Measurements from ENCODE around the gene FBXO48. TPM values are rescaled to one million over a fixed set of nuclear protein-coding genes. Genes with fewer than 3 reads are reported as not detected.

FBXO48 gene
- total RNA-seq, 1 donor from 2014 or later = 0.81 TPM

DNA sequence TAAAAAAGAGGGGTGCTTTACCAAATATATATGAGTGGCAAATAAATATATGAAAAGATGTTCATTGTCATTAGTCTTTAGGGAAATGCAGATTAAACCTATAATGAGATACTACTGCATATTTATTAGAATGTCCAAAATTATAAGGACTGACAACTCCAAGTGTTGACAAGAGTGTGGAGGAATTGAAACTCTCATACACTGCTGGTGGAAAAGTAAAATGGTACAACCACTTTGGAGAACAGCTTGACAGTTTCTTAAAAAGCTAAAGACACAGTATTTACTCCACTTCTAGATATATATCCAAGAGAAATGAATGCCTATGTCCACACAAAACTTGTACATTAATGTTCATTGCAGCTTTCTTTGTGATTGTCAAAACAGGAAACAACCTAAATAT is 51.6 kb downstream of the FBXO48 start:
- H3K9me3 Mint-ChIP-seq (ENCODE audit: unreplicated experiment) = peaks cover 2% of the 10 kb centered on the region
- TF ChIP-seq, protein P1, sequence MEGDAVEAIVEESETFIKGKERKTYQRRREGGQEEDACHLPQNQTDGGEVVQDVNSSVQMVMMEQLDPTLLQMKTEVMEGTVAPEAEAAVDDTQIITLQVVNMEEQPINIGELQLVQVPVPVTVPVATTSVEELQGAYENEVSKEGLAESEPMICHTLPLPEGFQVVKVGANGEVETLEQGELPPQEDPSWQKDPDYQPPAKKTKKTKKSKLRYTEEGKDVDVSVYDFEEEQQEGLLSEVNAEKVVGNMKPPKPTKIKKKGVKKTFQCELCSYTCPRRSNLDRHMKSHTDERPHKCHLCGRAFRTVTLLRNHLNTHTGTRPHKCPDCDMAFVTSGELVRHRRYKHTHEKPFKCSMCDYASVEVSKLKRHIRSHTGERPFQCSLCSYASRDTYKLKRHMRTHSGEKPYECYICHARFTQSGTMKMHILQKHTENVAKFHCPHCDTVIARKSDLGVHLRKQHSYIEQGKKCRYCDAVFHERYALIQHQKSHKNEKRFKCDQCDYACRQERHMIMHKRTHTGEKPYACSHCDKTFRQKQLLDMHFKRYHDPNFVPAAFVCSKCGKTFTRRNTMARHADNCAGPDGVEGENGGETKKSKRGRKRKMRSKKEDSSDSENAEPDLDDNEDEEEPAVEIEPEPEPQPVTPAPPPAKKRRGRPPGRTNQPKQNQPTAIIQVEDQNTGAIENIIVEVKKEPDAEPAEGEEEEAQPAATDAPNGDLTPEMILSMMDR (IDR thresholded peaks at IDR 0.05; ENCODE audit: partially characterized antibody, unreplicated experiment) = no peak
- no peaks in the 10 kb centered on the region for H3K36me3 Mint-ChIP-seq (ENCODE audit: unreplicated experiment)
- H3K4me3 Mint-ChIP-seq (ENCODE audit: unreplicated experiment) = no peak overlapping the region
- H3K27ac Mint-ChIP-seq (ENCODE audit: unreplicated experiment) = no peak overlapping the region
- no peak for DNase-seq
- no peaks in the 10 kb centered on the region for H3K4me1 Mint-ChIP-seq (ENCODE audit: low read depth, unreplicated experiment)
- H3K27me3 Mint-ChIP-seq (ENCODE audit: unreplicated experiment) = peaks cover 1% of the 10 kb centered on the region

- no peak for DNase-seq
Observed at GRCh38 chr2:68414876-68415275, 52.2 kb downstream of the FBXO48 start.

GRCh38 chr2:68414452-68414851 is 52.6 kb downstream of the FBXO48 start:
- Mint-ChIP-seq H3K4me3 (ENCODE audit: unreplicated experiment) (no peak overlapping the region), H3K27ac (ENCODE audit: unreplicated experiment) (no peak overlapping the region), H3K27me3 (ENCODE audit: unreplicated experiment) (peaks cover 1% of the 10 kb centered on the region), H3K36me3 (ENCODE audit: unreplicated experiment) (no peaks in the 10 kb centered on the region), H3K9me3 (ENCODE audit: unreplicated experiment) (peaks cover 2% of the 10 kb centered on the region), H3K4me1 (ENCODE audit: low read depth, unreplicated experiment) (no peaks in the 10 kb centered on the region)
- no peak for DNase-seq
- TF ChIP-seq, protein P1 (IDR thresholded peaks at IDR 0.05; ENCODE audit: partially characterized antibody, unreplicated experiment) = no peak

More at GRCh38 chr2:68414876-68415275, 52.2 kb downstream of the FBXO48 start:
- no peaks in the 10 kb centered on the region for H3K4me1 Mint-ChIP-seq (ENCODE audit: low read depth, unreplicated experiment)
- H3K27ac Mint-ChIP-seq (ENCODE audit: unreplicated experiment) = no peak overlapping the region
- no peak overlapping the region for H3K4me3 Mint-ChIP-seq (ENCODE audit: unreplicated experiment)
- peaks cover 2% of the 10 kb centered on the region for H3K9me3 Mint-ChIP-seq (ENCODE audit: unreplicated experiment)
- H3K27me3 Mint-ChIP-seq (ENCODE audit: unreplicated experiment) = peaks cover 1% of the 10 kb centered on the region
- no peaks in the 10 kb centered on the region for H3K36me3 Mint-ChIP-seq (ENCODE audit: unreplicated experiment)
- TF ChIP-seq, protein P1 (IDR thresholded peaks at IDR 0.05; ENCODE audit: partially characterized antibody, unreplicated experiment) = no peak

GRCh38 chr2:68413466-68413865 is 53.6 kb downstream of the FBXO48 start:
- no peak overlapping the region for H3K27ac Mint-ChIP-seq (ENCODE audit: unreplicated experiment)
- H3K4me1 Mint-ChIP-seq (ENCODE audit: low read depth, unreplicated experiment) = no peaks in the 10 kb centered on the region
- no peak overlapping the region for H3K4me3 Mint-ChIP-seq (ENCODE audit: unreplicated experiment)
- TF ChIP-seq, protein P1 (IDR thresholded peaks at IDR 0.05; ENCODE audit: partially characterized antibody, unreplicated experiment) = no peak
- no peaks in the 10 kb centered on the region for H3K36me3 Mint-ChIP-seq (ENCODE audit: unreplicated experiment)
- peaks cover 1% of the 10 kb centered on the region for H3K27me3 Mint-ChIP-seq (ENCODE audit: unreplicated experiment)
- DNase-seq = no peak
- peaks cover 2% of the 10 kb centered on the region for H3K9me3 Mint-ChIP-seq (ENCODE audit: unreplicated experiment)

DNA sequence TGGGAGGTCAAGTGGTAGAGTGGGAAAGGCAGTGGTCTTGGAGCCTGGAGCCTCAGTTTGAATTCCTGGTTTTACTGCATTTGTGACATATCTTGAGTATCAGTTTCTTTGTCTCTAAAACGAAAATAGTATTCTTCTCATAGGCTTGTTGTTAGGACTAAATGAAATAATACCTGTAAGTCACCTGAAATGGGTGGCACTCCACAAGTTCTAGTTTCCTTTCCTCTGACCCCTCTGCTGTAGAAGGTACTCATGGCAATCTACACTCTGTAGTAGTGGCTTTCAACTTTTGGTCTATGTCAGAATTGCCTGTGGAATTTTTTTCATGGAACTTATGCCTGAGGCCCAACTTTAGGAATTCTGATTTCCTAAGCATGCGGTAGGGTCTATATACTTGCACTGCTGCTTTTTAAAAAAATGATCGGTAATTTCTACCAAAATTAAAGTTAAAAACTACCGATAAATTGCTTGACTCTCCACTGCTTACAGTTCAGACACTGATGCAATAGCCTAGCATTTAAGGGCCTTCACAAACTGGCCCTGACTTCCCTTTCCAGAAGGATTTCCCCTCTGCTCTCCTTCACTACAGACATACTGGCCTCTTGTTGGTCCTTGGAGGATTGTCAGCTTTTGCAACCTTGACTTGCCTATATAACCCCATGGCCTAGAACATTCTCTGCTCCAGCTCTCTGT is 54.8 kb downstream of the FBXO48 start:
- TF ChIP-seq, protein P1 (IDR thresholded peaks at IDR 0.05; ENCODE audit: partially characterized antibody, unreplicated experiment) = no peak
- Mint-ChIP-seq H3K27ac (ENCODE audit: unreplicated experiment) (no peak overlapping the region), H3K4me1 (ENCODE audit: low read depth, unreplicated experiment) (no peaks in the 10 kb centered on the region), H3K9me3 (ENCODE audit: unreplicated experiment) (peaks cover 2% of the 10 kb centered on the region), H3K27me3 (ENCODE audit: unreplicated experiment) (peaks cover 3% of the 10 kb centered on the region), H3K4me3 (ENCODE audit: unreplicated experiment) (no peak overlapping the region), H3K36me3 (ENCODE audit: unreplicated experiment) (no peaks in the 10 kb centered on the region)
- no peak for DNase-seq

Measured in glutamatergic neuron (in vitro differentiated cells).